ENCODE results near the gene ATP5F1E. TPM values are rescaled to one million over a fixed set of nuclear protein-coding genes. Genes with fewer than 3 reads are reported as not detected.
"Not testable (repeated sequence)": the region's sequence is repeated elsewhere in the genome, so short reads cannot be mapped to it uniquely, and the experiment has no call there.

Gene ATP5F1E
- total RNA-seq, 1 donor from 2014 or later: 67.5 TPM

GRCh38 chr20:59014680-59015389, 17.3 kb downstream of the ATP5F1E start:
- H3K9me3 Mint-ChIP-seq (ENCODE audit: low read depth): no peaks in the 10 kb centered on the region
- H3K4me1 Mint-ChIP-seq (ENCODE audit: low read depth): peaks cover 61% of the 10 kb centered on the region
- no peak overlapping the region for H3K4me3 Mint-ChIP-seq (ENCODE audit: unreplicated experiment)
- H3K36me3 Mint-ChIP-seq (ENCODE audit: low read depth): no peaks in the 10 kb centered on the region
- TF ChIP-seq CTCF (IDR thresholded peaks at IDR 0.05): no peak
- H3K27ac Mint-ChIP-seq (ENCODE audit: unreplicated experiment): peak overlapping the region; percentile 76
- no peaks in the 10 kb centered on the region for H3K27me3 Mint-ChIP-seq (ENCODE audit: low read depth)
- no peak for DNase-seq (ENCODE audit: low spot score)

GRCh38 chr20:59013959-59014608, 18.1 kb downstream of the ATP5F1E start:
- TF ChIP-seq CTCF (IDR thresholded peaks at IDR 0.05): no peak
- no peak for DNase-seq (ENCODE audit: low spot score)
- no peaks in the 10 kb centered on the region for H3K36me3 Mint-ChIP-seq (ENCODE audit: low read depth)
- H3K9me3 Mint-ChIP-seq (ENCODE audit: low read depth): no peaks in the 10 kb centered on the region
- peaks cover 62% of the 10 kb centered on the region for H3K4me1 Mint-ChIP-seq (ENCODE audit: low read depth)
- H3K4me3 Mint-ChIP-seq (ENCODE audit: unreplicated experiment): no peak overlapping the region
- H3K27me3 Mint-ChIP-seq (ENCODE audit: low read depth): no peaks in the 10 kb centered on the region
- H3K27ac Mint-ChIP-seq (ENCODE audit: unreplicated experiment): peak overlapping the region; percentile 76

GRCh38 chr20:59013031-59013951, 18.8 kb downstream of the ATP5F1E start:
- H3K4me3 Mint-ChIP-seq (ENCODE audit: unreplicated experiment): no peak overlapping the region

GRCh38 chr20:59011874-59012157, 20.3 kb downstream of the ATP5F1E start:
- H3K36me3 Mint-ChIP-seq (ENCODE audit: low read depth); H3K27me3 Mint-ChIP-seq (ENCODE audit: low read depth); H3K9me3 Mint-ChIP-seq (ENCODE audit: low read depth); H3K4me3 Mint-ChIP-seq (ENCODE audit: unreplicated experiment); DNase-seq (ENCODE audit: low spot score): not testable (repeated sequence)
- H3K4me1 Mint-ChIP-seq (ENCODE audit: low read depth): peaks cover 59% of the 10 kb centered on the region
- peak overlapping the region; percentile 96 for H3K27ac Mint-ChIP-seq (ENCODE audit: unreplicated experiment)

More at GRCh38 chr20:59013031-59013951, 18.8 kb downstream of the ATP5F1E start:
- Mint-ChIP-seq H3K4me1 (ENCODE audit: low read depth) (peaks cover 62% of the 10 kb centered on the region), H3K27me3 (ENCODE audit: low read depth) (no peaks in the 10 kb centered on the region), H3K36me3 (ENCODE audit: low read depth) (no peaks in the 10 kb centered on the region), H3K27ac (ENCODE audit: unreplicated experiment) (peak overlapping the region; percentile 76), H3K9me3 (ENCODE audit: low read depth) (no peaks in the 10 kb centered on the region)
- DNase-seq (ENCODE audit: low spot score): no peak
- no peak for TF ChIP-seq CTCF (IDR thresholded peaks at IDR 0.05)

- H3K4me3 Mint-ChIP-seq (ENCODE audit: unreplicated experiment): peak overlapping the region; percentile 56
- H3K27me3 Mint-ChIP-seq (ENCODE audit: low read depth): no peaks in the 10 kb centered on the region
- H3K4me1 Mint-ChIP-seq (ENCODE audit: low read depth): peaks cover 53% of the 10 kb centered on the region
- H3K9me3 Mint-ChIP-seq (ENCODE audit: low read depth): no peaks in the 10 kb centered on the region
- no peaks in the 10 kb centered on the region for H3K36me3 Mint-ChIP-seq (ENCODE audit: low read depth)
- peak; percentile 25 for TF ChIP-seq CTCF (IDR thresholded peaks at IDR 0.05)
- peak overlapping the region; percentile 96 for H3K27ac Mint-ChIP-seq (ENCODE audit: unreplicated experiment)
- no peak for DNase-seq (ENCODE audit: low spot score)
Measured at GRCh38 chr20:59010995-59011873, 20.9 kb downstream of the ATP5F1E start.

All from chondrocyte (in vitro differentiated cells).